GM19240 (cell line): ENCODE results near the gene TRPM3.

Experiments used
- DNase-seq: peaks from one replicate; pipeline ENCODE4 v3.0.0; 2011; ENCODE audit warnings: low spot score; ENCODE audit not compliant: insufficient read length

The TRPM3 gene

GRCh38 chr9:70529833-70530232 is 591.6 kb downstream of the TRPM3 start:
- no peak for DNase-seq

GRCh38 chr9:70529377-70529776 is 592.0 kb downstream of the TRPM3 start:
- DNase-seq, result no peak

GRCh38 chr9:70526902-70527301 is 594.5 kb downstream of the TRPM3 start:
- DNase-seq, result no peak

DNA sequence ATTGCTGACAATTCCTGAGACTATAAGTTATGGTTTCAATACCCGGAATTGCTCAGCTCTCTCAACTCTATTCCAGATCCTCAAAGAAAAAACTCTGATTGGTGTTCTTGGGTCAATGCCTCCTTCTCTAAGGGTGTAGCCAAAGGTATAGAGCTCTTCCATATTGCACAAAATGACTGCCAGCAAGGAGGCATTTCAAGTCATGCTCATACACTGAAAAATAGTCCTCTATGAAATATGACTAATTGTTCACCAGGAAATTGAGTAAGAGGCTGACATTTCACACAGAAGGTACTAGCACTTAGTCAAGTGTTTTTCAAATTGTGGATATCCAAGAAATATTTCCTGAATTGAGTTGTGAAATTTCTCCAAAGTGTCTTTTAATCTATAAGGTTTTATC is 595.9 kb downstream of the TRPM3 start:
- DNase-seq, result no peak

DNA sequence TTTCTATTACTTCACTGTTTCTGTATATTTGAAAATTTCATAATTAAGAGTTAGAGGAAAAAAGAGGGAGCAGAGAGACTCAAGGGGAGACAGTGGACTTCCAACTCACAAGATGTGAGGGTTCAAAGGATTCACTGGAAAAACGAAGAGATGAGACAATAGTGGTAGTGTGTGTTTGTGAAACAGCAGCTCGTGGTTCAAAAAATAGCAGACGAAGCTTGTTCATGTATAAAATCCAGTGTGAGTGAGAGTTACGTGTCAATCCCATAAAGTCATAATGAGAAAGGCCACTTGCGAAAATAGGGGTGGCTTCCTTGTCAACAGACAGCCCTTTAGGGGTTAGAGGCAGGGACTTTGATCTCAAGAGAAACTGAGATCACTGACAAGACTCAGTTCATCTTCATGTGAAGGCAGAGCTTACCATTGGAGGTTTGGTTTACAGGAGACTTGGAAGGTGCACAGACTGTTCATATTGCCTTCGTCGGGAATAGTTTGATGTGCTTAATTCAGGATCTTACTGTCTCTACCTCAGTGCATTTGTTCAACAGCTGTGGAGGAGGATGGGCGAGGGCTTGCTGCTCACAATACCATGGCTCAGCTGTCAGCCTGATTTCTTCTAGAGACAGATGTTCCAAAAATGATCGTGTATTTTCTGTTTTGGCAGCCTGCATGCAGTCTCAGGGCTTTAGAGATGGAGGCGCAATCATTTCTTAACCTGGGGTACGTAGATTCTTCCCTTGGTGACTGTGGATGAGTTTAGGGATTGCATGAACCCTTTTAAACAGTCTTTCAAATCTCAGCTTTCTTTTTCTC is 601.3 kb downstream of the TRPM3 start:
- DNase-seq, result no peak

- DNase-seq, result no peak
These were observed 603.4 kb downstream of the TRPM3 start for GRCh38 chr9:70517926-70518610.

- no peak for DNase-seq
These were observed 607.1 kb downstream of the TRPM3 start for GRCh38 chr9:70514273-70514672.

GRCh38 chr9:70511858-70512257 is 609.6 kb downstream of the TRPM3 start:
- no peak for DNase-seq

GRCh38 chr9:70510157-70510770 is 611.2 kb downstream of the TRPM3 start:
- DNase-seq, result no peak

- no peak for DNase-seq
These were observed 615.3 kb downstream of the TRPM3 start for GRCh38 chr9:70506159-70506558.

- DNase-seq, result no peak
These were observed 616.6 kb downstream of the TRPM3 start for GRCh38 chr9:70504834-70505233.

DNA sequence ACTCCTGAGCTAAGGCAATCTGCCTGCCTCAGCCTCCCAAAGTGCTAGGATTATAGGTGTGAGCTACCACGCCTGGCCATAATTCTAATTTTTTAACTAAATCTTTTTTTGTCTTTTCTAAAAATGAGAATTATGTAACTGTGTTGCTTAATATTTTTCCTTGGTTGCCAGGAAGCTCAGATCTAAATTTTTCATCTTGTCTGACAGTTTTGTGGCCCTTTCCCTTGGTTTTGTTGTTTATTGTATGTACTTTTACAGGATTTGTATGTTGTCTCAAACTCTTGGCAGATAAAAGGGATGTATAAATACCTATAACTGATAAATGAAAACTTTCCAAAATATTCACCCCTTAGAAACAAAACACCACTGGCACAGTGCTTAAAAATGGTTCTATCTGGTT is 618.7 kb downstream of the TRPM3 start:
- DNase-seq, result no peak

DNA sequence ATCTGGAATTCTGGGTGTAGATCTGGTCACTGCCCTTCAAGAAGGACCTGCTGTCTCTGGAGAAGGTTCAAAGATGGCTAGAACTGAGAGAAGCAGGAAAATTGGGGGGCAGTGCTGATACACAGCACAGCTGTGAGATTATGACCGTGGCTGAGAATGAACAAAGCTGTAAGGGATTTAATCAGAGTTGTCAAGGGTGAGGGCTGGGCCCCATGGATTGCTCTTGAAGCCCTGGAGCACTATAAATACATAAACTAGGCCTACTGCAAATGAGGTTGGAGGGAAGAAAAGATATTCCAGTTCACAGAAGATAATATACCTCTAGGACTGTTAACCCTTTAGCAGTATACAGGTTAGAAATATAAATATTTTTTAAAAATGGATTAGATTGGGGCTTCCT is 620.6 kb downstream of the TRPM3 start:
- no peak for DNase-seq

DNA sequence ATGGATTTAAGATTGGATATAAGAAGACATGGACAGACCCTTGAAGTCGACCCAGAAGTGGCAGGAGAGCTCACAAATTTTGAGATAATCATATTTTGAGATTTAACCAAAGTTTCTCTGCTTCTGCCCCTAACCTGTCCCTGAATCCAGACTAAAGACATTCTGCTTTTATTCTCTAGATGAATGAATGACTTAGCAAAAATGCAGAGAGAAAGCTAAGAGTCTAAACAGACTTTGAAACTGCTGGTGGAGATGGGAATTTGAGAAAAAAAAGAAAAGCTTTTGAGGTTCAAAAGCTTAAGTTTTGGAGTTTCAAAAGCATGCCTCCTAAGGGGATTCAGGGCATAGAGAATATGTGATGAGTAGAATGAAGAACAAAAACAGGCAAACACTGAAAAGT is 621.8 kb downstream of the TRPM3 start:
- DNase-seq, result no peak

DNA sequence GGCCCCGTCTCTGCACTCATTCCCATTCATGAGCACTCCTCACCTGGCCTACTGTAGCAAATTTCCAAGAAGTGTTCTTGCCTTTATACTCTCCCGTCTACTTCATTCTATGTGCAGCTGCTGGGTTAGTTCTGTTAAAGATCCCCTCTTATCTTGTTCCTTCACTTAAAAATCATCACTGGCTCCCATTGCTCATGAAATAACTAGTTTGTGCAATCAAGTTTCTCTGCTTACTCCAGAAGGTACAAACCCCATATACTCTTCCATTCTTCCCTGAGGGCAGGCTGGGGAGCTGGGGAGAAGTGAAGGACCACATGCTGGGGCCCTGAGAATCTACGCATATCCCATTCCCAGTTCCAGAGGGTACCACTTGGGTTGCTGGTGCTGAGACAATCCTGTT is 622.6 kb downstream of the TRPM3 start:
- DNase-seq, result no peak

- DNase-seq, result no peak
These were observed 625.2 kb downstream of the TRPM3 start for GRCh38 chr9:70496244-70496643.

DNA sequence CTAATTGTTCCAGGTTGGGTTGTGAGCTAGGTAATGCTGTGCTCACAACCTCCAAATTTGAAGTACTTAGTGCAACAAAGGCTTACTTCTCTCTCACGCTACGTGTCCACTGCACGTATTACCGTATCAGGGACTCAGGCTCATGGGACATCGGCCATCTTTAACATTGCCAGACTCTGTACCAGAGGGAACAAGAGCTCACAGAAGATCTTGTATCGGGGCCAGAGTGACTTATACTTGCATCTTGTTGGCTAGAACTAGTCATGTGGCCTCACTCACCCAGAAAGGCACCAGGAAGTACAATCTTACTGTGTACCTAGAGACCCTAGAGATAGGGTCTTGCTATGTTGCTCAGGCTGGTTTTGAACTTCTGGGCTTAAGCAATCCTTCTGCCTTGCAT is 625.9 kb downstream of the TRPM3 start:
- DNase-seq, result no peak

GRCh38 chr9:70494221-70494620 is 627.2 kb downstream of the TRPM3 start:
- no peak for DNase-seq

- DNase-seq, result no peak
These were observed 628.4 kb downstream of the TRPM3 start for GRCh38 chr9:70493029-70493428.

DNA sequence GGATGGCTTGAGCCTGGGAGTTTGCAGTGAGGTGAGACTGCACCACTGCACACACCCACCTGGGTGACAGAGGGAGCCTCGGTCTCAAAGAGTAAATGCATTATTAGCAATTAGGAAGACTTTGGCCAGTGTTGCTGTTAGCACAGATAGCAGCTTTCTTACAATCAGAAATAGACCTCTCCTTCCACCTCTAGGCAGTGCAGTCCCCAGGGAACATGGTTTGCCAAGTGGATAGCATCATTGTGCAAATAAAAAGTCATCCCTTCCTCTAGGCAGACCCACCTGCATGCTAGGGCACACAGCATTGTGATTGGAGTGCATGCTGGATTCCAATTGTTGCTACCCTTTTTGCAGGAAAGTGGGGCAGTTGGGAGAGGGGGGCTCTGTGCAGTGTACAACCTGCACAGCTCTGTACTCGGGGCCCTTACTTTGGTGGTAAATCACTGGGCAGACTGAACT is 629.1 kb downstream of the TRPM3 start:
- no peak for DNase-seq

DNA sequence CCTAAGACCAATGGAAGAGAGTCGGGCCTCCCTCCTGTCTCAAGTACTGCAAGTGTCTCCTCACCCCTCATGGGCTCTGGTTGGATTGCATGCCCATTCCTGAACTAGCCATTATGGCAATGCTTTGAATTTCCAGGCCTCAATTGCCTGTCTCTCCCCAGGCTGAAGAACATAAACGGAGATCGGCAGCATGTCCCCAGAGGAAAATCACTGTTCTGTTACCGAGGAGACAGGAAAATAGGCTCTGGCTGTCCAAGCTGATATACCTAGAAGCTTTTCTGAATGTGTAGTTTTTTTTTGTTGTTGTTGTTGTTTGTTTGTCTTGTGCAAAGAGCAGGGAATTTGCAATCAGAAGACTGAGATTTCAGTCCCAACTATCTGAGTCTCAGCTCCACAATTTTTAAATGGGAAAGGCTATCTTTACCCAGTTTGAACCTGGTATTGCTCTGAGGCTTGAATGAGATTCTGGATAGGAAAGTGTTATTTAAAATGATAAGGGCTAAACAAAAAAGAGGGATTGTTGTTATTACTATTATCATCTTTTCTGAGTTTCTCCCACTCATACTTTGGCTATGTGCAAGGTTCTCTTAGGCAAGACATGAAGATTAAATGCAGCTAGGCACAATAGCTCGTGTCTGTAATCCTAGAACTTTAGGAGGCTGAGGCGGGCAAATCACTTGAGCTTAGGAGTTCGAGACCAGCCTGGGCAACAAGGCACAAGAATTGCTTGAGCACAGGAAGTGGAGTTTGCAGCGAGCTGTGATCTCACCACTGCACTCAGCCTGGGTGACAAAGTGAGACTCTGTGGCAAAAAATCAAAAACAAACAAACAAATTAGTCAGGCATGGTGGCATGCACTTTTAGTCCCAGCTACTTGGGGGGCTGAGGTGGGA is 629.7 kb downstream of the TRPM3 start:
- DNase-seq, result no peak
